Astrocyte of the hippocampus (primary cell): Measurements from ENCODE around the gene PPM1H.
"Not testable (repeated sequence)": the region's sequence is repeated elsewhere in the genome, so short reads cannot be mapped to it uniquely, and the experiment has no call there.

Experiments
- DNase-seq: peaks from one replicate; pipeline ENCODE4 v3.0.0; 2011; ENCODE audit warnings: low read depth, low spot score

PPM1H gene

DNA sequence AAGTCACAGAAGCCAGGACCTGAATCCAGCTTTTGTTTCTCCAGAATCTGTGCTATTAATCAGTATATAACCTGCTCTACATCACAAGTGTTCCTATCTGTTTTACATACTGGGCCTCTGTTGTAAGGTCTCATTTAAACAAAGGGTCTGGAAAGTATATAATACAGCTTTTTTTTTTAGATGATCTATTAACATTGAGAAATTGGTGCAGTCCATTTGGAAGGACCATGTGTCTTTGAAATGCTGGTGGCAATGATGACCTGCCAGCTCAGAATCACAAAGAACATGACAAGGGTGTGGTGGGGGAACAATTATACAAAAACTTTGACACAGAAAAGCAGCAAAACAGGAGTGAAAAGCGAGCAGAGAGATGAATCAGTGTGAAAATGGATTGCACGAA is 164.6 kb downstream of the PPM1H start:
- no peak for DNase-seq

- no peak for DNase-seq
These were observed 165.8 kb downstream of the PPM1H start for GRCh38 chr12:62769076-62769619.

- DNase-seq: no peak
These were observed 167.0 kb downstream of the PPM1H start for GRCh38 chr12:62767946-62768345.

GRCh38 chr12:62767496-62767895 is 167.5 kb downstream of the PPM1H start:
- DNase-seq: peak; percentile 68

- DNase-seq: no peak
These were observed 168.5 kb downstream of the PPM1H start for GRCh38 chr12:62766496-62766895.

GRCh38 chr12:62763861-62764645 is 170.9 kb downstream of the PPM1H start:
- DNase-seq: no peak

DNA sequence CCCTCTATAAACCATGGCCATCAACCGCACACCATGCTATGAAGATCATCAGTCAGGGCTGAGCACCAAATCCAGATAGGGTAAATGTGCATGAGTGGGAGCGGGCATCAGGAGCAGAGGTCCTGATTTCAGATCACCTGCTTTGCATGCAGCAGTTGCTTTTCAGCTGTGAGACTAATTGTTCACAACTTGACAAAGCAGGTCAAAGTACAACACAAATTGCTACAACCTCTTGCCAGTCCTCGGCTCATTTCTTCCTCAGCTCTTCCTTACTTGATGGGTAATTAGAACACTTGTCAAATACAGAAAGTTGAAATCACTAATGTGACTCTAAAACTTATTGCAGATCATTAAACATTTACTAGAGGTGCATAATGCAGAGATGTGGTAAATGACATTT is 171.6 kb downstream of the PPM1H start:
- DNase-seq: no peak

DNA sequence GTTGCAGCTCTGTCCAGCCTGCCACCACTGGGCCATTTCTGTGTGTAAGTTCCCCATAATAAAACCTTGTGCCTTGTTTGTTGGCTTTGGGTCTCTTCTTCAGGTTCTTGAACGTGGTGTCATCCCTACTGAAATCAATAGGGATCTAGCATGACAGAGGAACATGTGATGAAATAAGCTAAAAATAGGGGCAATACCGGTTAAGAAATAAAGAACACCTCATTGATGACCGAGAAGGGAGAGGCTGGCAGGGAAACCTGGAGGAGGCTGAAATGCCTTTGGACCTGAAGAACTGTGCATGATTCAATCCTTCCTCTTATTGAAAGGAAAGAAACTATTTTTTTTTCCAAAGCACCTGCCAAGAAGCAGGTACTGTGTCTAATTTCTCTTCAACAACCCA is 172.3 kb downstream of the PPM1H start:
- no peak for DNase-seq

- no peak for DNase-seq
These were observed 173.3 kb downstream of the PPM1H start for GRCh38 chr12:62761658-62762057.

GRCh38 chr12:62760779-62761178 is 174.2 kb downstream of the PPM1H start:
- DNase-seq: peak; percentile 22

- not testable (repeated sequence) for DNase-seq
These were observed 174.6 kb downstream of the PPM1H start for GRCh38 chr12:62760341-62760740.

- DNase-seq: no peak
These were observed 176.7 kb downstream of the PPM1H start for GRCh38 chr12:62758216-62758615.

GRCh38 chr12:62757048-62757447 is 177.9 kb downstream of the PPM1H start:
- DNase-seq: no peak

- no peak for DNase-seq
These were observed 180.2 kb downstream of the PPM1H start for GRCh38 chr12:62754706-62755105.

- no peak for DNase-seq
These were observed 183.2 kb downstream of the PPM1H start for GRCh38 chr12:62751810-62752155.

GRCh38 chr12:62750941-62751809 is 183.8 kb downstream of the PPM1H start:
- no peak for DNase-seq

- DNase-seq: no peak
These were observed 185.4 kb downstream of the PPM1H start for GRCh38 chr12:62749586-62749985.

GRCh38 chr12:62748941-62749468 is 185.9 kb downstream of the PPM1H start:
- no peak for DNase-seq

DNA sequence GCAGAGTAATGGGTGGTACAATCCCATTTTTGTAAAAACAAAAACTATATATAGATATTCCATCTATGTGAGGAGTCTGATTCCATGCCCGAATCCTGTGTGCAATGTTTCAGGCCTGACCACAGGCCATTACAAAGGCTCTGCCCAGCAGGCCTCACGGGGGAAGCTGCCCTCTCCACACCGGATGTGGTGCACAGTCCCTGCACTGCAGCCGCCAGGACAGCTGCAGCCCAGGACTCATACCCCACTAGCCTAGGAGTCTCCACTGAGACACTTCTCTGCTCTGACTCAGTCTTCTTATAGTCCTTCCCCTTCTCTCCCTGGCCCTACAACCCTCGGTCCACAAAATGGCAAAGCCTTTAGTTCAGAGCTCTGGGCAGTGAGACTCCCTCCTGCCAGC is 190.4 kb downstream of the PPM1H start:
- DNase-seq: peak; percentile 24

- DNase-seq: no peak
These were observed 195.5 kb downstream of the PPM1H start for GRCh38 chr12:62739266-62740015.

DNA sequence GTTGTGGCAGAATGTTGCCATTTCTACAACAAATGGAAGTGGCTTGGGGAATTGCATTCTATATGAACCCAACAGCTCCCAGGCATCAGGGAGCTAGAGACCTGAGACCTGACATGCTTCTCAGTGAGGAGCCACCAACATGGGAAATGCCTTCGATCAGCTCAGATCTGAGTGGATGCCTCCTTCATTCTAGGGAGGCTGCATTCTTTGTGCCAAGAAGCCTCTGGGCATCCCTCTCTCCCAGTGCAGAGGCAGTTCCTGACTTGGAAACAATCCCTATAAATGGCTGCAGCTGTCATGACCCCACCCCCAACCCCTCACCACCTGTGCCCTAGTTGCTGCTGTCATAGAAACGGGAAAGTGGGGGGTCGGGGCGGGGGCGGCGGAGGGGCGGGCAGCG is 196.3 kb downstream of the PPM1H start:
- no peak for DNase-seq

DNA sequence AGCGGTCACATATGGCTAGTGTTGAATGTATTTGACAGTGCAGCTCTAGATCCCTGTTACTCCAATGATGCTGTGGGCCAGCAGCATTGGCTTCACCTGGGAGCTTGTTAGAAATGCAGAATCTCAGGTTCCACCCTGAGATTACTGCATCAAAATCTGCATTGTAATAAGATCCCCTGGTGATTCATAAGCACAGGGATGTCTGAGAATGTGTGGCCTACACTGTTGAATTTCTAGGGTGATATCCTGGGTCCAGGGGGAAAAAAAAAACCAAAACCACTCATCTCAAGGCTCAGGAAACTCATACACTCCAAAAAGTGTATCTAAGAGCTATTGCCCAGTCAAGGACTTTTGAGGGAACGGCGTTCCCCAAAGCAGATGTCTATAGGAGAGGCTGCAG is 196.8 kb downstream of the PPM1H start:
- DNase-seq: peak; percentile 52
